SK-N-SH treated with all-trans-retinoic acid at 6 μM for 48 hours (cell line): Measurements from ENCODE around the gene SNU13.

Experiments
- ATAC-seq: fragments of 200-7000 bp; cut with Tn5 transposase; 3 replicates; pipeline ENCODE4 v1.9.1; 2020; ENCODE audit warnings: mild to moderate bottlenecking, moderate library complexity
- ARNTL ChIP-seq: fragments of 450-650 bp; formaldehyde crosslinking; IDR thresholded peaks from 2 replicates; pipeline ENCODE4 v1.5.0; 2020; ENCODE audit warnings: low read depth, mild to moderate bottlenecking, moderate library complexity, borderline replicate concordance
- BACH2 ChIP-seq: fragments of 250-450 bp; sonication (Bioruptor Pico); IDR thresholded peaks from 2 replicates; pipeline ENCODE4 v1.9.0; 2021; ENCODE audit warnings: mild to moderate bottlenecking, borderline replicate concordance
- CREB5 ChIP-seq: fragments of 250-450 bp; sonication (Bioruptor Pico); IDR thresholded peaks from 2 replicates; pipeline ENCODE4 v1.5.1; 2020; ENCODE audit warnings: low read depth, mild to moderate bottlenecking, moderate library complexity
- ESRRG ChIP-seq: fragments of 250-450 bp; sonication (Bioruptor Pico); IDR thresholded peaks from 2 replicates; pipeline ENCODE4 v1.6.1; 2021; ENCODE audit warnings: mild to moderate bottlenecking
- GLIS3 ChIP-seq: fragments of 250-450 bp; sonication (Bioruptor Pico); IDR thresholded peaks from 2 replicates; pipeline ENCODE4 v1.5.0; 2020; ENCODE audit warnings: mild to moderate bottlenecking, moderate library complexity
- ISL1 ChIP-seq: fragments of 250-450 bp; sonication (Bioruptor Pico); IDR thresholded peaks from 2 replicates; pipeline ENCODE4 v2.1.2; 2022; ENCODE audit warnings: mild to moderate bottlenecking, moderate library complexity
- PATZ1 ChIP-seq: fragments of 250-450 bp; sonication (Bioruptor Pico); IDR thresholded peaks from 2 replicates; pipeline ENCODE4 v1.8.0; 2020; ENCODE audit warnings: mild to moderate bottlenecking, moderate library complexity, borderline replicate concordance
- POU6F1 ChIP-seq: fragments of 250-450 bp; sonication (Bioruptor Pico); IDR thresholded peaks from 2 replicates; pipeline ENCODE4 v1.8.0; 2021; ENCODE audit warnings: low read depth, mild to moderate bottlenecking, moderate library complexity, borderline replicate concordance
- PPARA ChIP-seq: fragments of 250-450 bp; sonication (Bioruptor Pico); IDR thresholded peaks from 2 replicates; pipeline ENCODE4 v1.5.0; 2020; ENCODE audit warnings: mild to moderate bottlenecking, borderline replicate concordance
- RARB ChIP-seq: fragments of 250-450 bp; sonication (Bioruptor Pico); IDR thresholded peaks from 2 replicates; pipeline ENCODE4 v1.8.0; 2021; ENCODE audit warnings: mild to moderate bottlenecking, moderate library complexity
- SNAI2 ChIP-seq: fragments of 250-450 bp; sonication (Bioruptor Pico); IDR thresholded peaks from 2 replicates; pipeline ENCODE4 v1.5.0; 2020; ENCODE audit warnings: mild to moderate bottlenecking, moderate library complexity
- TCF4 ChIP-seq: fragments of 250-450 bp; sonication (Bioruptor Pico); IDR thresholded peaks from 2 replicates; pipeline ENCODE4 v1.8.0; 2021; ENCODE audit warnings: mild to moderate bottlenecking, moderate library complexity, borderline replicate concordance
- TOX ChIP-seq: fragments of 250-450 bp; sonication (Bioruptor Pico); IDR thresholded peaks from 2 replicates; pipeline ENCODE4 v1.8.0; 2021; ENCODE audit warnings: mild to moderate bottlenecking, moderate library complexity, borderline replicate concordance
- TSHZ2 ChIP-seq: fragments of 250-450 bp; sonication (Bioruptor Pico); IDR thresholded peaks from 2 replicates; pipeline ENCODE4 v1.5.0; 2020; ENCODE audit warnings: mild to moderate bottlenecking, moderate library complexity
- ZC3H10 ChIP-seq: fragments of 250-450 bp; sonication (Bioruptor Pico); IDR thresholded peaks from 2 replicates; pipeline ENCODE4 v1.5.1; 2021; ENCODE audit warnings: mild to moderate bottlenecking, moderate library complexity
- ZFP3 ChIP-seq: fragments of 250-450 bp; sonication (Bioruptor Pico); IDR thresholded peaks from 2 replicates; pipeline ENCODE4 v1.5.0; 2020; ENCODE audit warnings: mild to moderate bottlenecking, moderate library complexity
- ZFP30 ChIP-seq: fragments of 450-650 bp; formaldehyde crosslinking; IDR thresholded peaks from 2 replicates; pipeline ENCODE4 v1.5.0; 2022; ENCODE audit warnings: mild to moderate bottlenecking, moderate library complexity
- ZNF565 ChIP-seq: fragments of 450-650 bp; formaldehyde crosslinking; conservative IDR thresholded peaks from 2 replicates; pipeline ENCODE4 v1.5.0; 2020; ENCODE audit warnings: low read depth, mild to moderate bottlenecking, moderate library complexity
- ZNF70 ChIP-seq: fragments of 450-650 bp; formaldehyde crosslinking; IDR thresholded peaks from 2 replicates; pipeline ENCODE4 v1.5.0; 2020; ENCODE audit warnings: mild to moderate bottlenecking, moderate library complexity
- ZNF8 ChIP-seq: fragments of 450-650 bp; formaldehyde crosslinking; IDR thresholded peaks from 2 replicates; pipeline ENCODE4 v1.5.0; 2020; ENCODE audit warnings: mild to moderate bottlenecking, moderate library complexity

The SNU13 gene

GRCh38 chr22:41659941-41660340 lies 28.7 kb downstream of the SNU13 start:
- ATAC-seq: no peak
- TF ChIP-seq GLIS3 (CRISPR knock-in tag): no peak
- TF ChIP-seq SNAI2 (CRISPR knock-in tag): no peak
- TF ChIP-seq ZC3H10 (CRISPR knock-in tag): no peak
- no peak for TF ChIP-seq CREB5 (CRISPR knock-in tag)
- no peak for TF ChIP-seq TCF4 (CRISPR knock-in tag)
- no peak for TF ChIP-seq ZFP3 (CRISPR knock-in tag)
- TF ChIP-seq PPARA (CRISPR knock-in tag): no peak

- no peak for ATAC-seq
- no peak for TF ChIP-seq ZNF70
- TF ChIP-seq ESRRG (CRISPR knock-in tag): no peak
- TF ChIP-seq ZFP3 (CRISPR knock-in tag): no peak
- TF ChIP-seq POU6F1 (CRISPR knock-in tag): no peak
- no peak for TF ChIP-seq ZC3H10 (CRISPR knock-in tag)
- no peak for TF ChIP-seq ZNF8
- TF ChIP-seq RARB (CRISPR knock-in tag): no peak
- TF ChIP-seq PATZ1 (CRISPR knock-in tag): no peak
- TF ChIP-seq TSHZ2: no peak
- TF ChIP-seq ARNTL (CRISPR knock-in tag): no peak
- TF ChIP-seq ZNF565 (CRISPR knock-in tag): no peak
- no peak for TF ChIP-seq CREB5 (CRISPR knock-in tag)
- TF ChIP-seq ZFP30: no peak
- no peak for TF ChIP-seq TCF4 (CRISPR knock-in tag)
- TF ChIP-seq ISL1 (CRISPR knock-in tag): no peak
Observed at GRCh38 chr22:41658869-41659268, 29.8 kb downstream of the SNU13 start.

GRCh38 chr22:41657709-41658108 lies 31.0 kb downstream of the SNU13 start:
- ATAC-seq: no peak
- TF ChIP-seq BACH2 (CRISPR knock-in tag): no peak
- no peak for TF ChIP-seq ZNF8
- TF ChIP-seq ESRRG (CRISPR knock-in tag): no peak
- no peak for TF ChIP-seq CREB5 (CRISPR knock-in tag)
- no peak for TF ChIP-seq TSHZ2
- no peak for TF ChIP-seq POU6F1 (CRISPR knock-in tag)
- no peak for TF ChIP-seq TOX (CRISPR knock-in tag)
- TF ChIP-seq ZFP3 (CRISPR knock-in tag): no peak
- TF ChIP-seq ZFP30: no peak
